GM10248 (cell line): Measurements from ENCODE around the gene RAPGEF3.

ENCODE experiments used
- CTCF ChIA-PET: fragments of 300-600 bp; sonication (Branson Sonifier 250); formaldehyde crosslinking; extraction: SDS; loops from one replicate; lab custom pipeline; 2021; ENCODE audit warnings: antibody characterized with exemption; lab: Yijun Ruan, JAX
- POLR2A ChIA-PET: fragments of 350-650 bp; sonication (Branson Sonifier 250); formaldehyde crosslinking; extraction: SDS; loops from one replicate; lab custom pipeline; 2020; ENCODE audit warnings: antibody characterized with exemption; lab: Yijun Ruan, JAX
- DNase-seq: peaks from one replicate; pipeline ENCODE4 v3.0.0; 2012; ENCODE audit errors: extremely low spot score
- TF ChIP-seq, protein P1 (sequence below): IDR thresholded peaks from 2 replicates; pipeline ENCODE4 v1.5.1; 2012; ENCODE audit warnings: mild to moderate bottlenecking, low read depth; ENCODE audit errors: extremely low read depth, missing control alignments, control extremely low read depth

Gene RAPGEF3

DNA sequence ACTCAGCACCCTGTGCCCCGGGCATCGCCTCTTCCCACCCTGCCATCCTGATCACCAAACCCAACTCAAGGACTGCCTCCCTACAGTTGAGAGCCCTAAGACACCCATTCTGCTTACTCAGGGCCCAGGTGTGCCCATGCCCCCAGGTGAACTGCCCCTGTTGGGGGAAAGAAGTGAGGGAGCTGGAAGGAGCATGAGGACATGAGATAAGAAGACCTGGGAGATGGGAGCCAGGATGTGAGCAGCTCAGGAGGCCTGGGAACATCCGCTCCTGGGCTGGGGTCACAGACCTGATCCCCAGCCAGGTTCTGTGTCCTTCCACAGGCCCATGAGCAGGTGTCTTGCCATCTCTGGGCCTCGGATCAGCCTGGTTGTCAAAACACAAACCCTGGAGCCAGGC, 6.6 kb downstream of the RAPGEF3 start:
- POLR2A ChIA-PET, result no interaction called here
- TF ChIP-seq, protein P1, sequence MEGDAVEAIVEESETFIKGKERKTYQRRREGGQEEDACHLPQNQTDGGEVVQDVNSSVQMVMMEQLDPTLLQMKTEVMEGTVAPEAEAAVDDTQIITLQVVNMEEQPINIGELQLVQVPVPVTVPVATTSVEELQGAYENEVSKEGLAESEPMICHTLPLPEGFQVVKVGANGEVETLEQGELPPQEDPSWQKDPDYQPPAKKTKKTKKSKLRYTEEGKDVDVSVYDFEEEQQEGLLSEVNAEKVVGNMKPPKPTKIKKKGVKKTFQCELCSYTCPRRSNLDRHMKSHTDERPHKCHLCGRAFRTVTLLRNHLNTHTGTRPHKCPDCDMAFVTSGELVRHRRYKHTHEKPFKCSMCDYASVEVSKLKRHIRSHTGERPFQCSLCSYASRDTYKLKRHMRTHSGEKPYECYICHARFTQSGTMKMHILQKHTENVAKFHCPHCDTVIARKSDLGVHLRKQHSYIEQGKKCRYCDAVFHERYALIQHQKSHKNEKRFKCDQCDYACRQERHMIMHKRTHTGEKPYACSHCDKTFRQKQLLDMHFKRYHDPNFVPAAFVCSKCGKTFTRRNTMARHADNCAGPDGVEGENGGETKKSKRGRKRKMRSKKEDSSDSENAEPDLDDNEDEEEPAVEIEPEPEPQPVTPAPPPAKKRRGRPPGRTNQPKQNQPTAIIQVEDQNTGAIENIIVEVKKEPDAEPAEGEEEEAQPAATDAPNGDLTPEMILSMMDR, result no peak
- DNase-seq, result no peak
- CTCF ChIA-PET, result interaction anchor here (2.3 to 14.5 kb wide), 3 partner anchors 10 to 22 kb away, joined by 8 to 448 read pairs (median 379); partner anchors contain the start of gene SLC48A1

DNA sequence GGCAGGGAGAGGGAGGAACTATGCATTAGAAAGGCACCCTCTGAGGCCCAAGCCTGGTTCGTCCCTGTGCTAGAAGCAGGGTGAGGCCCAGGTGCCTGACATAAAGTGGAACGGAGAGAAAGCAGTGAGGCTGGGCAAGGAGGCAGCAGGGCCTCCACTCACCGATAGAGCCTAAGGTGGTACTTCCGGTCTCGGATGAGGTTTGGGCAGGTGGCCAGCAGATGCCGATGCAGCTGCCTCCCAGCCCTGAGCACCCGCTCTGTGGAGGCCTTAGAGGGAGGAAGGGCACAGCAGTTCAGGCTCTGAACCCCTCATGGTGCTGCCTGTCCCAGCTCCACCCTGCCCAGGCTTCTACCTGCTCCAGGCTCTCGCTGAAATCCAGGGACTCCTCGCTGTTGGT, 7.1 kb downstream of the RAPGEF3 start:
- TF ChIP-seq, protein P1, result no peak
- POLR2A ChIA-PET, result no interaction called here
- CTCF ChIA-PET, result interaction anchor here (2.3 to 14.5 kb wide), 3 partner anchors 10 to 23 kb away, joined by 8 to 448 read pairs (median 379); partner anchors contain the start of gene SLC48A1
- no peak for DNase-seq

- POLR2A ChIA-PET, result no interaction called here
- TF ChIP-seq, protein P1, result no peak
- CTCF ChIA-PET, result interaction anchor here (2.3 to 14.5 kb wide), 3 partner anchors 9 to 23 kb away, joined by 8 to 448 read pairs (median 379); partner anchors contain the start of gene SLC48A1
- no peak for DNase-seq
Observed at GRCh38 chr12:47750916-47751470, 7.7 kb downstream of the RAPGEF3 start.

DNA sequence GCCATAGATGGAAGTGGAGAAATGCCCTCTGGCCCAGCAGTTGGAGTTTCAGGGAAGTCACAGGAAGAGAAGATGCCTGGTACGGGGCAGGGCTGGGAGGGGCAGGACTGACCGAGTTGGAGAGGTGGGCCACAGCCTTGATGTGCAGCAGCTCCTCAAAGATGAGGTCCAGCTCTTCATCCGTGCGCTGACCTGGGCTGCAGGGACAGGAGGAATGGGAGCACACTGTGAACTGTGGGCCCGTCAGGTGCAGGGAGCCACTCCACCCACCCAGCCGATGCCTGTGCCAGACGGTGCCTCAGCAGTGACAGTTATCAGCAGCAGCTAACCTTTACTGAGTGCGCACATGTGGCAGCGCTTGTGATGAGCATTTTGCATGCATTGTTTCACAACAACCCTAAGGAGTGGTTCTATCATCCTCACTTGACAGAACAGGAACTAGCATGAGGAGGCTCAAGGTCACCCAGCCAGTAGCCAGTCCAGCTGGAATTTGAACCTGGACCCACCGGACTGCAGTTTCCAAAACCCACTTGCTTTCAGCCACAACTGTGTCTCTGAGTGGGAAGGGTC, 8.4 kb downstream of the RAPGEF3 start:
- POLR2A ChIA-PET, result no interaction called here
- TF ChIP-seq, protein P1, result no peak
- CTCF ChIA-PET, result interaction anchor here (1.0 to 14.5 kb wide), 4 partner anchors 9 to 24 kb away, joined by 4 to 448 read pairs (median 194); partner anchors contain the start of gene SLC48A1
- DNase-seq, result no peak

GRCh38 chr12:47748899-47749298, 9.8 kb downstream of the RAPGEF3 start:
- no peak for DNase-seq
- TF ChIP-seq, protein P1, result no peak
- CTCF ChIA-PET, result interaction anchor here (1.5 to 46.2 kb wide), 2 partner anchors 9 to 33 kb away, joined by 5 to 1524 read pairs; partner anchors contain the start of genes RAPGEF3 and SLC48A1
- POLR2A ChIA-PET, result no interaction called here

DNA sequence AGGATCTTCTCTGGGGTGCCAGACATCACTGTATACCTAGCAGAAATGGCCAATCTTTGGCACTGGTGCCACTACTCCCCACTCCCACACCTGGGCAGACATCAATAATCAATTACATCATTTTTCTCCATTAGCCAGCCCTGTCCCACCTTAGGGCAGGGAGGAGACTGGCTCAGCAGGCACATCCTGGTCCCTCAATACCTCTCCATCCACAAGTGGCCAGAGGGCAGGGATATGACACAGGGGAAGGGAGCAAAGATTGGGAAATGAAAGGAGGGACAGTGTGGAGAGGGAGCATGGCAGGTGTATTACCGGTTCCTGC, 10.2 kb downstream of the RAPGEF3 start:
- no peak for DNase-seq
- TF ChIP-seq, protein P1, result no peak
- ChIA-PET CTCF (interaction anchor here (1.5 to 46.2 kb wide), 4 partner anchors 9 to 215 kb away, joined by 4 to 1524 read pairs (median 6); partner anchors contain the start of genes RAPGEF3, SLC48A1 and TMEM106C), POLR2A (no interaction called here)
